ENCODE data around the gene OR10D3. TPM values are rescaled to one million over a fixed set of nuclear protein-coding genes. Genes with fewer than 3 reads are reported as not detected.

Gene OR10D3
- not detected for polyA plus RNA-seq (2013, experiment 1 of 2)
- polyA plus RNA-seq (2013, experiment 2 of 2), result not detected

- Histone ChIP-seq H3K56ac (ENCODE audit: low read length) (no peak within 1 kb of the TSS), H3K9ac (ENCODE audit: low read length) (no peak within 1 kb of the TSS), H3K18ac (ENCODE audit: low read length) (no peak within 1 kb of the TSS), H3K79me1 (ENCODE audit: low read length) (no peaks in the 10 kb centered on the region), H2BK5ac (ENCODE audit: low read length) (no peak within 1 kb of the TSS), H4K5ac (ENCODE audit: low read length) (no peak within 1 kb of the TSS), H3K36me3 (ENCODE audit: control insufficient read depth, insufficient read depth, low read length) (no peaks in the 10 kb centered on the region), H3K23ac (ENCODE audit: low read length) (no peak within 1 kb of the TSS), H3K4me2 (ENCODE audit: low read length) (no peak within 1 kb of the TSS), H4K8ac (ENCODE audit: low read depth, low read length) (no peak within 1 kb of the TSS), H3K4ac (ENCODE audit: low read depth, low read length) (no peak within 1 kb of the TSS), H3K4me1 (ENCODE audit: control insufficient read depth, low read depth, low read length) (peaks cover 4% of the 10 kb centered on the region), H3K27ac (ENCODE audit: low read depth, low read length) (no peak within 1 kb of the TSS), H2BK120ac (ENCODE audit: low read depth, low read length) (no peak within 1 kb of the TSS), H3K79me2 (ENCODE audit: control insufficient read depth, insufficient read depth, low read length) (no peaks in the 10 kb centered on the region), H2BK15ac (replicated peaks; ENCODE audit: low read depth) (no peak within 1 kb of the TSS), H2AK5ac (ENCODE audit: low read length) (no peak within 1 kb of the TSS), H3K27me3 (ENCODE audit: insufficient read depth, low read length, poor library complexity) (no peaks in the 10 kb centered on the region), H3K4me3 (ENCODE audit: low read length) (no peak within 1 kb of the TSS)
- WGBS (ENCODE audit: extremely low coverage, insufficient coverage, low lambda C conversion rate), result no CpG with 5 or more reads among the region's 3 CpGs
- DNase-seq, result no peak
Observed at GRCh38 chr11:124183068-124183467, at the start of gene OR10D3. OR10D3 (plus strand) TSS chr11:124183345; CDS start chr11:124185270, 1,925 bp downstream.

- H2BK15ac ChIP-seq (replicated peaks; ENCODE audit: low read depth), result no peak overlapping the region
Observed at GRCh38 chr11:124143034-124143433, 40.1 kb upstream of the OR10D3 start.

GRCh38 chr11:124147951-124148350 is 35.2 kb upstream of the OR10D3 start:
- no peak for DNase-seq
- Histone ChIP-seq H3K79me1 (ENCODE audit: low read length) (no peaks in the 10 kb centered on the region), H3K4me1 (ENCODE audit: control insufficient read depth, low read depth, low read length) (no peaks in the 10 kb centered on the region), H2BK5ac (ENCODE audit: low read length) (no peak overlapping the region), H4K5ac (ENCODE audit: low read length) (no peak overlapping the region), H3K4me3 (ENCODE audit: low read length) (no peak overlapping the region), H3K79me2 (ENCODE audit: control insufficient read depth, insufficient read depth, low read length) (no peaks in the 10 kb centered on the region), H3K4me2 (ENCODE audit: low read length) (no peak overlapping the region), H2AK5ac (ENCODE audit: low read length) (no peak overlapping the region), H2BK120ac (ENCODE audit: low read depth, low read length) (no peak overlapping the region), H3K23ac (ENCODE audit: low read length) (no peak overlapping the region), H2BK15ac (replicated peaks; ENCODE audit: low read depth) (no peak overlapping the region), H3K9ac (ENCODE audit: low read length) (no peak overlapping the region), H3K18ac (ENCODE audit: low read length) (no peak overlapping the region), H3K27me3 (ENCODE audit: insufficient read depth, low read length, poor library complexity) (no peaks in the 10 kb centered on the region), H4K8ac (ENCODE audit: low read depth, low read length) (no peak overlapping the region), H3K27ac (ENCODE audit: low read depth, low read length) (no peak overlapping the region), H3K4ac (ENCODE audit: low read depth, low read length) (no peak overlapping the region), H3K56ac (ENCODE audit: low read length) (no peak overlapping the region), H3K36me3 (ENCODE audit: control insufficient read depth, insufficient read depth, low read length) (no peaks in the 10 kb centered on the region)
- no CpG with 5 or more reads among the region's 2 CpGs for WGBS (ENCODE audit: extremely low coverage, insufficient coverage, low lambda C conversion rate)

More at GRCh38 chr11:124143034-124143433, 40.1 kb upstream of the OR10D3 start:
- H3K27ac ChIP-seq (ENCODE audit: low read depth, low read length), result no peak overlapping the region
- H3K79me2 ChIP-seq (ENCODE audit: control insufficient read depth, insufficient read depth, low read length), result no peaks in the 10 kb centered on the region
- H2AK5ac ChIP-seq (ENCODE audit: low read length), result no peak overlapping the region
- no peak overlapping the region for H3K56ac ChIP-seq (ENCODE audit: low read length)
- H3K9ac ChIP-seq (ENCODE audit: low read length), result no peak overlapping the region
- H3K4ac ChIP-seq (ENCODE audit: low read depth, low read length), result no peak overlapping the region
- no peaks in the 10 kb centered on the region for H3K36me3 ChIP-seq (ENCODE audit: control insufficient read depth, insufficient read depth, low read length)
- H3K18ac ChIP-seq (ENCODE audit: low read length), result no peak overlapping the region
- H4K5ac ChIP-seq (ENCODE audit: low read length), result no peak overlapping the region
- no peaks in the 10 kb centered on the region for H3K27me3 ChIP-seq (ENCODE audit: insufficient read depth, low read length, poor library complexity)
- H2BK5ac ChIP-seq (ENCODE audit: low read length), result no peak overlapping the region
- H3K79me1 ChIP-seq (ENCODE audit: low read length), result no peaks in the 10 kb centered on the region
- H3K4me3 ChIP-seq (ENCODE audit: low read length), result no peak overlapping the region
- H3K4me1 ChIP-seq (ENCODE audit: control insufficient read depth, low read depth, low read length), result no peaks in the 10 kb centered on the region
- no peak overlapping the region for H2BK120ac ChIP-seq (ENCODE audit: low read depth, low read length)
- no peak overlapping the region for H3K4me2 ChIP-seq (ENCODE audit: low read length)
- WGBS (ENCODE audit: extremely low coverage, insufficient coverage, low lambda C conversion rate), result no CpG with 5 or more reads among the region's 2 CpGs
- H3K23ac ChIP-seq (ENCODE audit: low read length), result no peak overlapping the region
- no peak for DNase-seq
- no peak overlapping the region for H4K8ac ChIP-seq (ENCODE audit: low read depth, low read length)

DNA sequence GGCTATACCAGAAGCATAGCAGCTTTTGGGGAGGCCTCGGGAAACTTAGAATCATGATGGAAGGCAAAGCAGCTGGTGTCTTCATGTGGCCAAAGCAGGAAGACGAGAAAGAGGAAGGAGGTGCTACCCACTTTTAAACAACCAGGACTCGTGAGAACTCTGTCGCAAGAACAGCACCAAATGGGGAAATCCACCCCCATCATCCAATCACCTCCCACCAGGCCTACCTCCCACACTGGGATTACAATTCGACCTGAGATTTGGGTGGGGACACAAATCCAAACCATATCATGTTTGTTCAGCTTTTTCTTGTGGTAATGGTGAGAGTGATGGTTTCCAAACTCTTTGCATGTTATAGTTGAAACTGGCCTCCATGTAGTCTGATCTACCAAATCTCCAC is 32.5 kb upstream of the OR10D3 start:
- H2BK15ac ChIP-seq (replicated peaks; ENCODE audit: low read depth), result no peak overlapping the region
- no peak overlapping the region for H3K23ac ChIP-seq (ENCODE audit: low read length)
- no peak overlapping the region for H3K56ac ChIP-seq (ENCODE audit: low read length)
- no peaks in the 10 kb centered on the region for H3K27me3 ChIP-seq (ENCODE audit: insufficient read depth, low read length, poor library complexity)
- H3K27ac ChIP-seq (ENCODE audit: low read depth, low read length), result no peak overlapping the region
- no peak overlapping the region for H3K4me2 ChIP-seq (ENCODE audit: low read length)
- no peak overlapping the region for H2BK5ac ChIP-seq (ENCODE audit: low read length)
- no peak overlapping the region for H4K8ac ChIP-seq (ENCODE audit: low read depth, low read length)
- no peaks in the 10 kb centered on the region for H3K36me3 ChIP-seq (ENCODE audit: control insufficient read depth, insufficient read depth, low read length)
- no peak overlapping the region for H4K5ac ChIP-seq (ENCODE audit: low read length)
- no peaks in the 10 kb centered on the region for H3K4me1 ChIP-seq (ENCODE audit: control insufficient read depth, low read depth, low read length)
- no peak overlapping the region for H3K18ac ChIP-seq (ENCODE audit: low read length)
- H2AK5ac ChIP-seq (ENCODE audit: low read length), result no peak overlapping the region
- no peak overlapping the region for H3K4me3 ChIP-seq (ENCODE audit: low read length)
- DNase-seq, result no peak
- no peaks in the 10 kb centered on the region for H3K79me1 ChIP-seq (ENCODE audit: low read length)
- WGBS (ENCODE audit: extremely low coverage, insufficient coverage, low lambda C conversion rate), result no CpG with 5 or more reads among the region's 5 CpGs
- H2BK120ac ChIP-seq (ENCODE audit: low read depth, low read length), result no peak overlapping the region
- no peaks in the 10 kb centered on the region for H3K79me2 ChIP-seq (ENCODE audit: control insufficient read depth, insufficient read depth, low read length)
- H3K4ac ChIP-seq (ENCODE audit: low read depth, low read length), result no peak overlapping the region
- H3K9ac ChIP-seq (ENCODE audit: low read length), result no peak overlapping the region

GRCh38 chr11:124152770-124153407 is 30.3 kb upstream of the OR10D3 start:
- no peak overlapping the region for H3K27ac ChIP-seq (ENCODE audit: low read depth, low read length)
- no peak overlapping the region for H2BK5ac ChIP-seq (ENCODE audit: low read length)
- H2BK120ac ChIP-seq (ENCODE audit: low read depth, low read length), result no peak overlapping the region
- no peaks in the 10 kb centered on the region for H3K79me2 ChIP-seq (ENCODE audit: control insufficient read depth, insufficient read depth, low read length)
- no peak for DNase-seq
- H3K23ac ChIP-seq (ENCODE audit: low read length), result no peak overlapping the region
- WGBS (ENCODE audit: extremely low coverage, insufficient coverage, low lambda C conversion rate), result no CpG with 5 or more reads among the region's 3 CpGs
- H3K4me2 ChIP-seq (ENCODE audit: low read length), result no peak overlapping the region
- no peak overlapping the region for H3K4me3 ChIP-seq (ENCODE audit: low read length)
- H3K79me1 ChIP-seq (ENCODE audit: low read length), result no peaks in the 10 kb centered on the region
- no peak overlapping the region for H3K56ac ChIP-seq (ENCODE audit: low read length)
- H4K8ac ChIP-seq (ENCODE audit: low read depth, low read length), result no peak overlapping the region
- no peaks in the 10 kb centered on the region for H3K36me3 ChIP-seq (ENCODE audit: control insufficient read depth, insufficient read depth, low read length)
- H2AK5ac ChIP-seq (ENCODE audit: low read length), result no peak overlapping the region
- no peak overlapping the region for H2BK15ac ChIP-seq (replicated peaks; ENCODE audit: low read depth)
- no peak overlapping the region for H3K9ac ChIP-seq (ENCODE audit: low read length)
- no peak overlapping the region for H4K5ac ChIP-seq (ENCODE audit: low read length)
- no peaks in the 10 kb centered on the region for H3K4me1 ChIP-seq (ENCODE audit: control insufficient read depth, low read depth, low read length)
- no peak overlapping the region for H3K18ac ChIP-seq (ENCODE audit: low read length)
- H3K4ac ChIP-seq (ENCODE audit: low read depth, low read length), result no peak overlapping the region
- H3K27me3 ChIP-seq (ENCODE audit: insufficient read depth, low read length, poor library complexity), result no peaks in the 10 kb centered on the region

GRCh38 chr11:124153821-124154220 is 29.3 kb upstream of the OR10D3 start:
- no peak overlapping the region for H3K4me3 ChIP-seq (ENCODE audit: low read length)
- no peak for DNase-seq
- no peaks in the 10 kb centered on the region for H3K36me3 ChIP-seq (ENCODE audit: control insufficient read depth, insufficient read depth, low read length)
- H3K4ac ChIP-seq (ENCODE audit: low read depth, low read length), result no peak overlapping the region
- H2BK5ac ChIP-seq (ENCODE audit: low read length), result no peak overlapping the region
- WGBS (ENCODE audit: extremely low coverage, insufficient coverage, low lambda C conversion rate), result no CpG with 5 or more reads among the region's 2 CpGs
- no peaks in the 10 kb centered on the region for H3K79me1 ChIP-seq (ENCODE audit: low read length)
- no peaks in the 10 kb centered on the region for H3K4me1 ChIP-seq (ENCODE audit: control insufficient read depth, low read depth, low read length)
- H2AK5ac ChIP-seq (ENCODE audit: low read length), result no peak overlapping the region
- H4K5ac ChIP-seq (ENCODE audit: low read length), result no peak overlapping the region
- H3K27me3 ChIP-seq (ENCODE audit: insufficient read depth, low read length, poor library complexity), result no peaks in the 10 kb centered on the region
- no peak overlapping the region for H3K4me2 ChIP-seq (ENCODE audit: low read length)
- no peak overlapping the region for H3K9ac ChIP-seq (ENCODE audit: low read length)
- no peak overlapping the region for H3K23ac ChIP-seq (ENCODE audit: low read length)
- H3K18ac ChIP-seq (ENCODE audit: low read length), result no peak overlapping the region
- no peak overlapping the region for H2BK15ac ChIP-seq (replicated peaks; ENCODE audit: low read depth)
- no peak overlapping the region for H3K56ac ChIP-seq (ENCODE audit: low read length)
- H3K79me2 ChIP-seq (ENCODE audit: control insufficient read depth, insufficient read depth, low read length), result no peaks in the 10 kb centered on the region
- no peak overlapping the region for H2BK120ac ChIP-seq (ENCODE audit: low read depth, low read length)
- H4K8ac ChIP-seq (ENCODE audit: low read depth, low read length), result no peak overlapping the region
- no peak overlapping the region for H3K27ac ChIP-seq (ENCODE audit: low read depth, low read length)

All from mesendoderm (in vitro differentiated cells).